Measurements from ENCODE around the gene LRRC1.

LRRC1 gene

DNA sequence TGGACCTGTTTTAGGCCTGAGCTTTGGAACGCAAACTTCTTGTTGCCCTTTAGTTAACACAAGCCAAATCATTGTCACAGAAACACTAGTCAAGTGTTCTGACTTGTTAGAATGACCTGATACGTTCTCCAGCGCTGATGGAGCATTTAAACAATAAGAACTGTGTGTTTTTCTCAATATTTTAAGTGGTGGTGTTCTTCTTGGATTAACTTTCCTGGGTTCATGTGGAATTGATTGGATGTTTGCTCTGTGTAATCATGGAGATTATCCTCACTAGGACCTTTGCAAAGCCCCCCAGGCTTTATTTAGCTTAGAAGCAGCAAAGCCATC is 1.6 kb downstream of the LRRC1 start:
- no peaks in the 10 kb centered on the region for H3K27me3 ChIP-seq (ENCODE audit: insufficient read depth, low read length, poor library complexity)
- H2AK5ac ChIP-seq (ENCODE audit: low read length): no peak overlapping the region
- H3K36me3 ChIP-seq (ENCODE audit: control insufficient read depth, insufficient read depth, low read length): no peaks in the 10 kb centered on the region
- H3K56ac ChIP-seq (ENCODE audit: low read length): peak overlapping the region; percentile 18
- no peak overlapping the region for H2BK5ac ChIP-seq (ENCODE audit: low read length)
- no peak overlapping the region for H2BK120ac ChIP-seq (ENCODE audit: low read depth, low read length)
- no peak overlapping the region for H3K4me3 ChIP-seq (ENCODE audit: low read length)
- H2BK15ac ChIP-seq (replicated peaks; ENCODE audit: low read depth): no peak overlapping the region
- no peak for DNase-seq
- no peak overlapping the region for H3K18ac ChIP-seq (ENCODE audit: low read length)
- peaks cover 5% of the 10 kb centered on the region for H3K4me1 ChIP-seq (ENCODE audit: control insufficient read depth, low read depth, low read length)
- peak overlapping the region; percentile 15 for H3K23ac ChIP-seq (ENCODE audit: low read length)
- H3K79me2 ChIP-seq (ENCODE audit: control insufficient read depth, insufficient read depth, low read length): peaks cover 3% of the 10 kb centered on the region
- H3K4me2 ChIP-seq (ENCODE audit: low read length): peak overlapping the region; percentile 96
- H3K9ac ChIP-seq (ENCODE audit: low read length): peak overlapping the region; percentile 12
- no peak overlapping the region for H3K27ac ChIP-seq (ENCODE audit: low read depth, low read length)
- no CpG with 5 or more reads among the region's 3 CpGs for WGBS (ENCODE audit: extremely low coverage, insufficient coverage, low lambda C conversion rate)
- no peak overlapping the region for H3K4ac ChIP-seq (ENCODE audit: low read depth, low read length)
- no peak overlapping the region for H4K8ac ChIP-seq (ENCODE audit: low read depth, low read length)
- no peak overlapping the region for H4K5ac ChIP-seq (ENCODE audit: low read length)
- peaks cover 2% of the 10 kb centered on the region for H3K79me1 ChIP-seq (ENCODE audit: low read length)

DNA sequence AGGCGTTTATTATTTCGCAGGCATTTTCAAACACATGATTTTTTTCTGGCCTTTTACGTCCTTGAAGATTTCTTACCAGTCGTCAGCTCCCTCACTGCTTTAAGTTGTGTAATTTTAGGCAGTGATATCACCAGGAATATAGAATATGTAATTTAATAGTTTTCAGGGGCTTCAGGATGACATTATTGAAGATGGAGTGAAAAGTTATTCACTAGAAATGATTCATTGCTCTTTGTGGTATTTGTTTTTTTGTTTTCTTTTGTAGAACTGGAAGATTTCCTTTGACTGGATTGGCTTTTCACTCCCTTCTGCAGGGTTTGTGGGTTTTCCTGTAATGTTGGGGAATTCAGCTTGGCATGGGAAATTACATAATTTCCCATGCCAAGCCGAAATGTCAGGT is 2.0 kb downstream of the LRRC1 start:
- DNase-seq: no peak
- no peak overlapping the region for H4K5ac ChIP-seq (ENCODE audit: low read length)
- H3K27me3 ChIP-seq (ENCODE audit: insufficient read depth, low read length, poor library complexity): no peaks in the 10 kb centered on the region
- no peak overlapping the region for H4K8ac ChIP-seq (ENCODE audit: low read depth, low read length)
- no peaks in the 10 kb centered on the region for H3K36me3 ChIP-seq (ENCODE audit: control insufficient read depth, insufficient read depth, low read length)
- H3K27ac ChIP-seq (ENCODE audit: low read depth, low read length): no peak overlapping the region
- H2BK15ac ChIP-seq (replicated peaks; ENCODE audit: low read depth): no peak overlapping the region
- no peak overlapping the region for H3K56ac ChIP-seq (ENCODE audit: low read length)
- no peak overlapping the region for H2BK120ac ChIP-seq (ENCODE audit: low read depth, low read length)
- H3K4me2 ChIP-seq (ENCODE audit: low read length): no peak overlapping the region
- no peak overlapping the region for H3K9ac ChIP-seq (ENCODE audit: low read length)
- no CpG with 5 or more reads among the region's 5 CpGs for WGBS (ENCODE audit: extremely low coverage, insufficient coverage, low lambda C conversion rate)
- no peak overlapping the region for H2AK5ac ChIP-seq (ENCODE audit: low read length)
- H3K18ac ChIP-seq (ENCODE audit: low read length): no peak overlapping the region
- H3K4me1 ChIP-seq (ENCODE audit: control insufficient read depth, low read depth, low read length): peaks cover 5% of the 10 kb centered on the region
- no peak overlapping the region for H2BK5ac ChIP-seq (ENCODE audit: low read length)
- H3K79me2 ChIP-seq (ENCODE audit: control insufficient read depth, insufficient read depth, low read length): peaks cover 3% of the 10 kb centered on the region
- H3K4ac ChIP-seq (ENCODE audit: low read depth, low read length): no peak overlapping the region
- H3K4me3 ChIP-seq (ENCODE audit: low read length): no peak overlapping the region
- H3K23ac ChIP-seq (ENCODE audit: low read length): no peak overlapping the region
- H3K79me1 ChIP-seq (ENCODE audit: low read length): peaks cover 2% of the 10 kb centered on the region

DNA sequence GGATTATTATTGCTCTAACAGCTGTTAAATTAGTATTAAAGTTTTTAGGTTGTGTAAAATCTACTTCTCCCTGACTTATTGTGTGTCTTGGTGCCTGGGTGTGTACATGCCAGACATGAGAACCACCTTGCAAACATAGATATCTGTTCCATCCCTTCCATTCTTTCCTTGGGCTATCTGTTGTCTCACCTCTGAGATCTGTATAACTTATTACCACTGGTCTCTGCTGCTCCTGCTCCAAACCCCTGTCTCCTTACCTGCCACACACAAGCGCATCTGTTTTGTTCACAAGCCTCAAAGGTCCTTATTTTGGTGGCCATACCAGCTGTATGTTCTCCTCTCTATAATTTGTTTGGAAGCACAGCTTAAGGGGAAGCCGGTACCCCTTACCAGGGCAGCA is 2.5 kb downstream of the LRRC1 start:
- no peak overlapping the region for H4K5ac ChIP-seq (ENCODE audit: low read length)
- no peak overlapping the region for H3K9ac ChIP-seq (ENCODE audit: low read length)
- H3K4me1 ChIP-seq (ENCODE audit: control insufficient read depth, low read depth, low read length): peaks cover 5% of the 10 kb centered on the region
- no peak overlapping the region for H3K4me3 ChIP-seq (ENCODE audit: low read length)
- no peak overlapping the region for H2AK5ac ChIP-seq (ENCODE audit: low read length)
- no peak overlapping the region for H4K8ac ChIP-seq (ENCODE audit: low read depth, low read length)
- no peak overlapping the region for H3K27ac ChIP-seq (ENCODE audit: low read depth, low read length)
- H3K56ac ChIP-seq (ENCODE audit: low read length): no peak overlapping the region
- no peak for DNase-seq
- H2BK120ac ChIP-seq (ENCODE audit: low read depth, low read length): no peak overlapping the region
- peaks cover 4% of the 10 kb centered on the region for H3K79me2 ChIP-seq (ENCODE audit: control insufficient read depth, insufficient read depth, low read length)
- no CpG with 5 or more reads among the region's 2 CpGs for WGBS (ENCODE audit: extremely low coverage, insufficient coverage, low lambda C conversion rate)
- no peak overlapping the region for H2BK15ac ChIP-seq (replicated peaks; ENCODE audit: low read depth)
- H3K4ac ChIP-seq (ENCODE audit: low read depth, low read length): no peak overlapping the region
- H3K18ac ChIP-seq (ENCODE audit: low read length): no peak overlapping the region
- peaks cover 3% of the 10 kb centered on the region for H3K79me1 ChIP-seq (ENCODE audit: low read length)
- H3K36me3 ChIP-seq (ENCODE audit: control insufficient read depth, insufficient read depth, low read length): no peaks in the 10 kb centered on the region
- no peak overlapping the region for H3K4me2 ChIP-seq (ENCODE audit: low read length)
- no peak overlapping the region for H2BK5ac ChIP-seq (ENCODE audit: low read length)
- H3K23ac ChIP-seq (ENCODE audit: low read length): no peak overlapping the region
- H3K27me3 ChIP-seq (ENCODE audit: insufficient read depth, low read length, poor library complexity): no peaks in the 10 kb centered on the region

DNA sequence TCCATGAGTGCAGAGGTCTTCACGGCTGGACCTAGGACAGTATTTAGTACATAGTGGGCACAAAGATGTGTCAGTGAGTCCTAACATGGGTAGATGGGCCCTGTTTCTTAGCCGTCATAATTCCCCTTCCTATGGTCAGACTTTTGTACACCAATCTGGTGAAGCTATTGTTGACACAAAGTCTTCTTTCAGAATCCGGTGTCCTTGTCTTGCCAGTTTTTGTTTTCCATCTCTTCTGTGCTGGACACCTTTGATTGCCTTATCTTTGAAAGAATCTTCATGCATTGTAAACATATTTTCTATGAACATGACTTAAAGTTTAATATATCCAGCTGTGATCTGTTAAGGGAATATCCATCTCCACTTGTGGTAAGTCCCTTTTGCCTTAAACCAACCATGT is 4.5 kb downstream of the LRRC1 start:
- H4K5ac ChIP-seq (ENCODE audit: low read length): no peak overlapping the region
- peaks cover 4% of the 10 kb centered on the region for H3K79me1 ChIP-seq (ENCODE audit: low read length)
- H3K79me2 ChIP-seq (ENCODE audit: control insufficient read depth, insufficient read depth, low read length): peaks cover 5% of the 10 kb centered on the region
- no peak overlapping the region for H3K4me3 ChIP-seq (ENCODE audit: low read length)
- no peak overlapping the region for H2BK120ac ChIP-seq (ENCODE audit: low read depth, low read length)
- no peak overlapping the region for H3K9ac ChIP-seq (ENCODE audit: low read length)
- peaks cover 5% of the 10 kb centered on the region for H3K4me1 ChIP-seq (ENCODE audit: control insufficient read depth, low read depth, low read length)
- H3K56ac ChIP-seq (ENCODE audit: low read length): no peak overlapping the region
- no peak overlapping the region for H4K8ac ChIP-seq (ENCODE audit: low read depth, low read length)
- H2BK15ac ChIP-seq (replicated peaks; ENCODE audit: low read depth): no peak overlapping the region
- H3K18ac ChIP-seq (ENCODE audit: low read length): no peak overlapping the region
- H3K27ac ChIP-seq (ENCODE audit: low read depth, low read length): no peak overlapping the region
- no peak overlapping the region for H2BK5ac ChIP-seq (ENCODE audit: low read length)
- no peaks in the 10 kb centered on the region for H3K36me3 ChIP-seq (ENCODE audit: control insufficient read depth, insufficient read depth, low read length)
- no peak overlapping the region for H3K4me2 ChIP-seq (ENCODE audit: low read length)
- H3K27me3 ChIP-seq (ENCODE audit: insufficient read depth, low read length, poor library complexity): no peaks in the 10 kb centered on the region
- no peak for DNase-seq
- no peak overlapping the region for H3K4ac ChIP-seq (ENCODE audit: low read depth, low read length)
- H2AK5ac ChIP-seq (ENCODE audit: low read length): no peak overlapping the region
- no peak overlapping the region for H3K23ac ChIP-seq (ENCODE audit: low read length)
- no CpG with 5 or more reads among the region's 3 CpGs for WGBS (ENCODE audit: extremely low coverage, insufficient coverage, low lambda C conversion rate)

DNA sequence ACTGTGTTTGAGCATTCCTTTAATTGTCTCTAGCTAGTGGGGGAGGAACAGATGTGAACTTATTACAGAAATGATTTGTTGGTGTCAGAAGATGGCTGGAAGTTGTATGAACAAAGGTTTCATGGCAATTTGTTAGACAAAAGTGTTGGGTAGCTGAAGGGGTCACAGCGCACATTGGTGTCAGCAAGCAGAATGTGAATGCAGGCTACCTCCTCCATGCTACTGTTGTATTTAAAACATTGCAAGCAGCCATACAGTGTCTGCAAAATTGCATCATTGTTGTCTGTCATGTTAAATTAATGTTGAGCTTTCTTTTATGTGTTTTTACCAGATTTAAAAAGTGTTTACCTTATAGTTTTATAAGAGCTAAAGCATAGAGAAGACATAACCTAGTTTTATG is 6.2 kb downstream of the LRRC1 start:
- H3K18ac ChIP-seq (ENCODE audit: low read length): no peak overlapping the region
- H2BK15ac ChIP-seq (replicated peaks; ENCODE audit: low read depth): no peak overlapping the region
- H3K27me3 ChIP-seq (ENCODE audit: insufficient read depth, low read length, poor library complexity): no peaks in the 10 kb centered on the region
- peaks cover 5% of the 10 kb centered on the region for H3K79me2 ChIP-seq (ENCODE audit: control insufficient read depth, insufficient read depth, low read length)
- H2BK5ac ChIP-seq (ENCODE audit: low read length): no peak overlapping the region
- H3K36me3 ChIP-seq (ENCODE audit: control insufficient read depth, insufficient read depth, low read length): no peaks in the 10 kb centered on the region
- H3K56ac ChIP-seq (ENCODE audit: low read length): no peak overlapping the region
- H4K8ac ChIP-seq (ENCODE audit: low read depth, low read length): no peak overlapping the region
- H3K27ac ChIP-seq (ENCODE audit: low read depth, low read length): no peak overlapping the region
- H3K79me1 ChIP-seq (ENCODE audit: low read length): peaks cover 4% of the 10 kb centered on the region
- WGBS (ENCODE audit: extremely low coverage, insufficient coverage, low lambda C conversion rate): no CpG with 5 or more reads among the region's 1 CpG
- no peak overlapping the region for H3K4ac ChIP-seq (ENCODE audit: low read depth, low read length)
- H3K9ac ChIP-seq (ENCODE audit: low read length): no peak overlapping the region
- peaks cover 13% of the 10 kb centered on the region for H3K4me1 ChIP-seq (ENCODE audit: control insufficient read depth, low read depth, low read length)
- H3K4me2 ChIP-seq (ENCODE audit: low read length): no peak overlapping the region
- peak overlapping the region; percentile 97 for H3K23ac ChIP-seq (ENCODE audit: low read length)
- no peak overlapping the region for H4K5ac ChIP-seq (ENCODE audit: low read length)
- no peak overlapping the region for H3K4me3 ChIP-seq (ENCODE audit: low read length)
- no peak overlapping the region for H2AK5ac ChIP-seq (ENCODE audit: low read length)
- H2BK120ac ChIP-seq (ENCODE audit: low read depth, low read length): no peak overlapping the region
- DNase-seq: no peak

DNA sequence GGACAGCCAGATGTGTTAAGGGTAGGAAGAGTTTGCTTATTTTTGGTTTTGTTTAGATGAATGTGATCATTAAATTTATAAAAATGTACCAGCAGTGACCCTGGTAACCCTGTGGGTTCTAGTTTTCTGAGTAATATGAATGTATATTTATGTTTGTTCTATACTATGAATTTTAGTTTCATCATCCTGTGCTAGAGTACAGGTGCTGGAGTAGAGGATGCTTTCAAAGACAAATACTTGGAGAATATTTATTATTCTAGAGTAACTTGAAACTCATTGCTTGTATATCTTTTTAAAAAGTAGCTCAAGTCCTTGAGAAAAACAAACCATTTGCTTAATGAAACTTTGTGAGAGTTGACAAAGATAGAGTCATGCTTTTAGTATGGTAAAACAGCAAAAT is 7.8 kb downstream of the LRRC1 start:
- DNase-seq: no peak
- H3K27ac ChIP-seq (ENCODE audit: low read depth, low read length): no peak overlapping the region
- no peak overlapping the region for H2BK15ac ChIP-seq (replicated peaks; ENCODE audit: low read depth)
- no peak overlapping the region for H4K5ac ChIP-seq (ENCODE audit: low read length)
- no peak overlapping the region for H3K9ac ChIP-seq (ENCODE audit: low read length)
- no peak overlapping the region for H2BK120ac ChIP-seq (ENCODE audit: low read depth, low read length)
- no peaks in the 10 kb centered on the region for H3K27me3 ChIP-seq (ENCODE audit: insufficient read depth, low read length, poor library complexity)
- H3K23ac ChIP-seq (ENCODE audit: low read length): no peak overlapping the region
- H4K8ac ChIP-seq (ENCODE audit: low read depth, low read length): no peak overlapping the region
- no peak overlapping the region for H3K56ac ChIP-seq (ENCODE audit: low read length)
- H2BK5ac ChIP-seq (ENCODE audit: low read length): no peak overlapping the region
- no peak overlapping the region for H3K4ac ChIP-seq (ENCODE audit: low read depth, low read length)
- H3K79me1 ChIP-seq (ENCODE audit: low read length): peaks cover 4% of the 10 kb centered on the region
- H3K79me2 ChIP-seq (ENCODE audit: control insufficient read depth, insufficient read depth, low read length): peaks cover 5% of the 10 kb centered on the region
- H3K4me1 ChIP-seq (ENCODE audit: control insufficient read depth, low read depth, low read length): peaks cover 14% of the 10 kb centered on the region
- H3K4me2 ChIP-seq (ENCODE audit: low read length): no peak overlapping the region
- H3K4me3 ChIP-seq (ENCODE audit: low read length): no peak overlapping the region
- no peaks in the 10 kb centered on the region for H3K36me3 ChIP-seq (ENCODE audit: control insufficient read depth, insufficient read depth, low read length)
- no peak overlapping the region for H3K18ac ChIP-seq (ENCODE audit: low read length)
- no peak overlapping the region for H2AK5ac ChIP-seq (ENCODE audit: low read length)

Measured in mesendoderm (in vitro differentiated cells).